ENCODE measurements around the gene TTC13.

The TTC13 gene

DNA sequence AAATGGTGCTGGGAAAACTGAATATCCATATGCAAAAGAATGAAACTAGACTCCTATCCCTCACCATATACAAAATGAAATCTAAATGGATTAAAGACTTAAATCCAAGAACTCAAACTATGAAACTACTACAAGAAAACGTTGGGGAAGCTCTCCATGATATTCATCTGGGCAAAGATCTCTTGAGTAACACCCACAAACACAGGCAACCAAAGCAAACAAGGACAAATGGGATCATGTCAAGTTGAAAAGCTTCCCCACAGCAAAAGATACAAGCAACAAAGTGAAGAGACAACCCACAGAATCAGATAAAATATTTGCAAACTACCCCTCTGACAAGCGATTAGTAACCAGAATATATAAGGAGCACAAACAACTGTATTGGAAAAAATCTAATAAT is 13.8 kb downstream of the TTC13 start:
- no peak overlapping the region for H3K27ac ChIP-seq
- no peak overlapping the region for H3K4me3 ChIP-seq (ENCODE audit: low read depth, low read length)
- in situ Hi-C loops (cut with HindIII; ENCODE audit: low pct_ligation_motif_present, low sequenced_read_pairs), result no loop called here
- TF ChIP-seq, protein P1, sequence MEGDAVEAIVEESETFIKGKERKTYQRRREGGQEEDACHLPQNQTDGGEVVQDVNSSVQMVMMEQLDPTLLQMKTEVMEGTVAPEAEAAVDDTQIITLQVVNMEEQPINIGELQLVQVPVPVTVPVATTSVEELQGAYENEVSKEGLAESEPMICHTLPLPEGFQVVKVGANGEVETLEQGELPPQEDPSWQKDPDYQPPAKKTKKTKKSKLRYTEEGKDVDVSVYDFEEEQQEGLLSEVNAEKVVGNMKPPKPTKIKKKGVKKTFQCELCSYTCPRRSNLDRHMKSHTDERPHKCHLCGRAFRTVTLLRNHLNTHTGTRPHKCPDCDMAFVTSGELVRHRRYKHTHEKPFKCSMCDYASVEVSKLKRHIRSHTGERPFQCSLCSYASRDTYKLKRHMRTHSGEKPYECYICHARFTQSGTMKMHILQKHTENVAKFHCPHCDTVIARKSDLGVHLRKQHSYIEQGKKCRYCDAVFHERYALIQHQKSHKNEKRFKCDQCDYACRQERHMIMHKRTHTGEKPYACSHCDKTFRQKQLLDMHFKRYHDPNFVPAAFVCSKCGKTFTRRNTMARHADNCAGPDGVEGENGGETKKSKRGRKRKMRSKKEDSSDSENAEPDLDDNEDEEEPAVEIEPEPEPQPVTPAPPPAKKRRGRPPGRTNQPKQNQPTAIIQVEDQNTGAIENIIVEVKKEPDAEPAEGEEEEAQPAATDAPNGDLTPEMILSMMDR (IDR thresholded peaks at IDR 0.05; ENCODE audit: low read depth, low read length, missing control alignments), result no peak
- no peaks in the 10 kb centered on the region for H3K36me3 ChIP-seq (replicated peaks)
- no peak for DNase-seq
- no peaks in the 10 kb centered on the region for H3K27me3 ChIP-seq (replicated peaks)

DNA sequence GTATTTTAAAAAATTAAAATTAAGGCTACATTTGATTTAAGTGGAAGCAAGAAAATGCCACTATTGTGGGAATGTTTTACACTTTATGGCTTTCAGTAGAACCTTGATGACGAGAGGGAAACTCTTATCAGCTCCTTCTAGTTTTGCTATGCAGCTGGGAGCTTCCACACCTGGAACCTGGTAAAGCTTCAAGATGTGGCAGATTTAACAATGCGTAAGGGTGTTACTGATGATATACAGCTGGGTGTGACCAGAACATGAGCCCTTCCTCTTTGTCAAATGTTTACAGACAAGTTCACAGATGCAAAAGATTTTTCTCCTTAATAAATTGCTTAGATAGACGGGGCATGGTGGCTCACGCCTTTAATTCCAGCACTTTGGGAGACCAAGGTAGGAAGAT is 20.3 kb downstream of the TTC13 start:
- in situ Hi-C loops (cut with HindIII; ENCODE audit: low pct_ligation_motif_present, low sequenced_read_pairs), result no loop called here
- no peak for DNase-seq
- no peaks in the 10 kb centered on the region for H3K36me3 ChIP-seq (replicated peaks)
- no peak overlapping the region for H3K4me3 ChIP-seq (ENCODE audit: low read depth, low read length)
- H3K27ac ChIP-seq, result no peak overlapping the region
- H3K27me3 ChIP-seq (replicated peaks), result no peaks in the 10 kb centered on the region
- TF ChIP-seq, protein P1 (IDR thresholded peaks at IDR 0.05; ENCODE audit: low read depth, low read length, missing control alignments), result no peak

DNA sequence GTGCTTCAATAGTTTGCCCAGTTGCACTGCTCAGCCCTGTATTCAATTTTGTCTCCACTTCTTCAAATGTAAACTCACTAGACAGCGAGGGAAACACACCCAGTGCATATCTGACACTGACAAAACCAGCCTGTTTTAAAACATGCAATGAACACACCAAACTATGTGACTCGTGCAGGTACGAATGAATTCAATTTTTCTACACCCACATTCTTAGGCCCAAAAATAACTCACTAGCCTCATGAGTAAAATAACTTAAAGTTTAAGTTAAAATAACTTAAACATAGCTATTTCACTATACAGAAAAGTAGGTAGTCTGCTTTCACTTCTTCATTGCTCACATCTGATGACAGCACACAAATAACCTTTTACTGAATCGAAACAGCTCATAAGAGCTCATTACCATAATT is 21.1 kb downstream of the TTC13 start:
- Histone ChIP-seq H3K4me3 (ENCODE audit: low read depth, low read length) (no peak overlapping the region), H3K27me3 (replicated peaks) (no peaks in the 10 kb centered on the region), H3K36me3 (replicated peaks) (no peaks in the 10 kb centered on the region), H3K27ac (no peak overlapping the region)
- TF ChIP-seq, protein P1 (IDR thresholded peaks at IDR 0.05; ENCODE audit: low read depth, low read length, missing control alignments), result no peak
- in situ Hi-C loops (cut with HindIII; ENCODE audit: low pct_ligation_motif_present, low sequenced_read_pairs), result no loop called here
- no peak for DNase-seq

DNA sequence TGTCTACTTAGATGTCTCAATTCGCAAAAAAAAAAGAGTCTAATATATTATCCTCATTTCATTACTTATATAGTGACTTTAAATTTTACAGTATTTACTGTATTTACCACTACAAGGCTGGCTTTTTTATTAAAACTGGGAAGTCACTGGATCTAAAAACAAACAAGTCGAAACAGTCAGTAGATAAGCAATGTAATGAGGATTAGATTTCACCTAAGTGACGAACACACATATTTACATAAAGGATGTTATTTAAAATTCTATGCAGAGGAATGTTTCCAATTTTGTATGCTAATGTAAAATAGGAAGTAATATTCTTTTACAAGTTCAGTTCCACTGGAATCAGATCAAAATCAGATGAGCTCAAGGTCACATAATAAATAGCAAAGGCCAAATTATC is 28.3 kb downstream of the TTC13 start:
- H3K27ac ChIP-seq, result no peak overlapping the region
- no peak for DNase-seq
- H3K36me3 ChIP-seq (replicated peaks), result no peaks in the 10 kb centered on the region
- H3K27me3 ChIP-seq (replicated peaks), result no peaks in the 10 kb centered on the region
- in situ Hi-C loops (cut with HindIII; ENCODE audit: low pct_ligation_motif_present, low sequenced_read_pairs), result no loop called here
- no peak overlapping the region for H3K4me3 ChIP-seq (ENCODE audit: low read depth, low read length)
- TF ChIP-seq, protein P1 (IDR thresholded peaks at IDR 0.05; ENCODE audit: low read depth, low read length, missing control alignments), result no peak

DNA sequence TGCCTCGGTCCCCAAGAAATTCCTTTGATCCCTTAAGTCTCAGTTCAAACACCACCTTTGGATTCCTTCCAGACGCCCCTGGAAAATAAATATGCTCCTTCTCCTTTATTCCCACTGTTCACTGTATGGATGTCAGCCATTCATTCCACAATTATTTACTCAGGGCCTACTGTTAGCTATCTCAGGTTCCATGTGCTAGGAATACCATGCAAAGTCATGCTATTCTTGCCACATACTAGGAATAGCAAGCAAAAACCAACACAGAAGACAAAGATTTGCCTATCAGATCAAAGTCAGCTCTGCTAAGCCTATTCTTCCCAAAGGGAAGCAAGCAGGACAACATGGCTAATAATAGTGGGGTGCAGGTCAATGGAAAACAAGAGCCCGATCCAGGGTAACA is 29.8 kb downstream of the TTC13 start:
- TF ChIP-seq, protein P1 (IDR thresholded peaks at IDR 0.05; ENCODE audit: low read depth, low read length, missing control alignments), result no peak
- in situ Hi-C loops (cut with HindIII; ENCODE audit: low pct_ligation_motif_present, low sequenced_read_pairs), result loop anchor here (25.0 kb wide), 1 partner anchor 263 kb away; no protein-coding TSS in a partner anchor
- no peak overlapping the region for H3K4me3 ChIP-seq (ENCODE audit: low read depth, low read length)
- no peaks in the 10 kb centered on the region for H3K36me3 ChIP-seq (replicated peaks)
- H3K27me3 ChIP-seq (replicated peaks), result no peaks in the 10 kb centered on the region
- no peak overlapping the region for H3K27ac ChIP-seq
- DNase-seq, result no peak

DNA sequence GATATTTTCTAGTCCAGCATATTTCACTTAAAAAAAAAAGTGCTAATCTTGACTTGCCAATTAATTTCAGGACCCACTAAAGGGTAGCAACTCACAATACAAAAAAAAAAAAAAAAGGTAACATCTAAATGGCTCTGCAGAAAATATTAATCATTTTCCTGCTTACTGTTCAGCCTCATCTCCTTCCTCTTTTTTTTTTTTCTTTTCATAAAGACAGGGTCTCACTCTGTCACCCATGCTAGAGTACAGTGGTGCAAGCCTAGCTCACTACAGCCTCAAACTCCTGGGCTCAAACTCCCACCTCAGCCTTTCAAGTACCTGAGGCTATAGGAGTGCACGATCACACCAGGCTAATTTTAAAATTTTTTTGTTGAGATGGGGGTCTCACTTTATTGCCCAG is 30.4 kb downstream of the TTC13 start:
- H3K4me3 ChIP-seq (ENCODE audit: low read depth, low read length), result no peak overlapping the region
- in situ Hi-C loops (cut with HindIII; ENCODE audit: low pct_ligation_motif_present, low sequenced_read_pairs), result loop anchor here (25.0 kb wide), 1 partner anchor 264 kb away; no protein-coding TSS in a partner anchor
- DNase-seq, result no peak

More for the DNA sequence above, 30.4 kb downstream of the TTC13 start:
- Histone ChIP-seq H3K36me3 (replicated peaks) (no peaks in the 10 kb centered on the region), H3K27me3 (replicated peaks) (no peaks in the 10 kb centered on the region), H3K27ac (no peak overlapping the region)
- TF ChIP-seq, protein P1 (IDR thresholded peaks at IDR 0.05; ENCODE audit: low read depth, low read length, missing control alignments), result no peak

Measured in brain microvascular endothelial cell (primary cell).